ENCODE measurements around the gene IDH2.
"Not testable (repeated sequence)": the region's sequence is repeated elsewhere in the genome, so short reads cannot be mapped to it uniquely, and the experiment has no call there.

- TF ChIP-seq CTCF, POLR2A, POLR2AphosphoS5, EP300 (IDR thresholded peaks at IDR 0.05): not testable (repeated sequence)
These were observed 31.6 kb downstream of the IDH2 start for GRCh38 chr15:90070623-90071022.
